HG02970 (cell line): ENCODE data around the gene LTB4R2.
"Not testable (repeated sequence)": the region's sequence is repeated elsewhere in the genome, so short reads cannot be mapped to it uniquely, and the experiment has no call there.

ENCODE experiments used
- ATAC-seq: cut with Tn5 transposase; IDR thresholded peaks from one replicate; pipeline ENCODE4 v1.9.1; 2021; ENCODE audit warnings: mild to moderate bottlenecking, moderate library complexity, moderate number of reproducible peaks; ENCODE audit not compliant: unreplicated experiment, low FRiP score

The LTB4R2 gene

GRCh38 chr14:24315807-24316596 is 6.1 kb downstream of the LTB4R2 start:
- ATAC-seq: no peak

GRCh38 chr14:24316597-24316950 is 6.6 kb downstream of the LTB4R2 start:
- ATAC-seq: no peak

GRCh38 chr14:24317141-24317928 is 7.4 kb downstream of the LTB4R2 start:
- ATAC-seq: no peak

GRCh38 chr14:24321212-24321975 is 11.5 kb downstream of the LTB4R2 start:
- no peak for ATAC-seq

- ATAC-seq: no peak
Measured at GRCh38 chr14:24322672-24323071, 12.7 kb downstream of the LTB4R2 start.

- no peak for ATAC-seq
Measured at GRCh38 chr14:24323341-24323740, 13.4 kb downstream of the LTB4R2 start.

GRCh38 chr14:24324024-24324423 is 14.1 kb downstream of the LTB4R2 start:
- ATAC-seq: no peak

DNA sequence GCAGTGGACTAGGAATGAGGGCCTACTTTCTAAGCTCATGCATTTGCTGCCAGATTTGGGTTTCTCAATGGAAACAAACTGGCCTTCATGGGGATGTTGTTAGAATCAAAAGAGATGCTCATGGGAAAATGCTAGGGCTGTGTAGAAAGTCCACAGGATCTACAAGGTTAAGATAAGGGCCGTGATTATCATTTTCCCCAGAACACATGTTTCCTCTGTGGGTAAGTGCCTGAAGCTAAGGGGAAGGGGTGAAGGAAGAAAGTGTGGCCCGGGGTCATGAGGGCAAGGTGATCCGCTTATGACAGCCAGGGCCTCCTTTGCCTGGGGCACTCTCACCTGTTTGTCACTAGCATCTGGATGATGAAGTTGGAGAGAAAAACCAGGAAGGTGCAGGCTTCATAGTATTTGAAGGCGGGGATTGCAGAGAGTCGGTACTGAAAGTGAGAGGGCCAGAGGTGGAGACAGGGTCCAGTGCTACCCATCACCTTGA is 15.1 kb downstream of the LTB4R2 start:
- no peak for ATAC-seq

- no peak for ATAC-seq
Measured at GRCh38 chr14:24325963-24326362, 16.0 kb downstream of the LTB4R2 start.

- ATAC-seq: no peak
Measured at GRCh38 chr14:24327303-24327702, 17.4 kb downstream of the LTB4R2 start.

DNA sequence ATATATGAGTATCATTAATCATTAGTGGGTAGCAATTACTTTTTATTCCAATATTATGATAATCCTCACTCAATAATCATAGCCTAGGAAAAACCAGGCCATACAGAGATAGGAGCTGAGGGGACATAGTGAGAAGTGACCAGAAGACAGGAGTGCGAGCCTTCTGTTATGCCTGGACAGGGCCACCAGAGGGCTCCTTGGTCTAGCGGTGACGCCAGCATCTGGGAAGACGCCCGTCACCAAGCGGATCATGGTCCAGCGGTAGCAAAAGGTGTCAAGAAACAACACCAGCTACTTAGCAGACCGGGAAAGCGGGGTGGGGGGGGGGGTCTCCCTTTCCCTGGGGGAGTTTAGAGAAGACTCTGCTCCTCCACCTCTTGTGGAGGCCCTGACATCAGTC is 18.0 kb downstream of the LTB4R2 start:
- ATAC-seq: not testable (repeated sequence)

DNA sequence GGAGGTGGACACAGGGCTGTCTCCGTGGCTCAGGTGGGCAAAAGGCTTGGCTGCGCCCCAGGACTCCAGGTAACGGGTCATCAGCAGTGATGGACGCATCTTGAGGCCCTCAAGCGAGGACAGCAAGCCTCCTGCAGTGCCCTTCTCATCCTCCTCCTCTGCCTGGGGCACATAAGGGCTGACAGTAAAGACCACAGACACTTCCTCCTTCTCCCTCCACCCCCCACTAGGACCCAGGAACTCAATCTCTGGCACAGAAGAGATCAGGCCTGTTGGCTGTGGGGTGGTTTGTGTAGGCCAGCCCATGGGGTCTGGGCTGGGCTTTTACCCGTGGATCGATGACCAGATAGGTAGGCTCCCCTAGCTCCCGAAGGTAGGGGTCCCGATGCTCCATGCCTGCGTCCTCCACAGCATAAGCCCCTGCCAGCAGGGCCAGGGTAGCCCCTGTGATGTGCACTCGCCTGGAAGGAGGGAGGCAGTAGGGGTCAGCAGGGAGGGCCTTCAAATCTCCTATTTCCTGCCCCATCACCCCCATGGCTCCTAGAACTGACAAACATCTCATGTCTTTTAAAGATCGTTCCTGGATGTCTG is 19.2 kb downstream of the LTB4R2 start:
- ATAC-seq: no peak

- ATAC-seq: no peak
Measured at GRCh38 chr14:24329736-24330135, 19.8 kb downstream of the LTB4R2 start.

DNA sequence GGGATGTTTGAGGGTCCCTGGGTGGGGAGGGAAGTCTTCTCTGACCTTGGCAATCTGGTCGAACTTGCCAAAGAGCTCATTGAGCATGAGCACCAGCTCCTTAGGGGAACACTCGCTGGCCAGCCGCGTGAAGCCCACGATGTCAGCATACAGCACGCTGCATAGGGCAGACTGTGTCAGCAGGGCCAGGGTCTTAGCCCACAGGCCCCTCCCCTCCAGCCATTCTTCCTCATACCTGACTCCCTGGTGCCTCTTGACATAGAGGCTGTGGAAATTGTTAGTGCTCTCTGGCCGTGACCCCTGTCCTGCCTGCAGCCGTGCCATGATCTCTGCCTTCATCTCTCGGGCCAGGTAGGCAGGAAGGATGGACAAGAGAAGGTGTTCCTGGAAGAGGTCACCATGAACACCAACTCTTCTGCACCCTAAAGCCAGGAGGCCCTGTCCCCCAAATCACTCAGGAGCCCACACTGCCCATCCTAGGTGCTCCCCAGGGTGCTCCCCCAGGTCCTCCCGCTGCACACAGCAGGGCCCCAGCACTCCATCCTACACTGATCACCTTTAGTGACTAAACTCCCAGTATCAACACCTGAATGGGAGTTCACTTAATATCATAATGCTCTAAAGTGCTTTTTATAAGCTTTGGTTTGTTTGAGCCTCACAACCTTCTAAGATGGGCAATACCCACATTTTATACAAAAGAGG is 21.2 kb downstream of the LTB4R2 start:
- ATAC-seq: no peak

DNA sequence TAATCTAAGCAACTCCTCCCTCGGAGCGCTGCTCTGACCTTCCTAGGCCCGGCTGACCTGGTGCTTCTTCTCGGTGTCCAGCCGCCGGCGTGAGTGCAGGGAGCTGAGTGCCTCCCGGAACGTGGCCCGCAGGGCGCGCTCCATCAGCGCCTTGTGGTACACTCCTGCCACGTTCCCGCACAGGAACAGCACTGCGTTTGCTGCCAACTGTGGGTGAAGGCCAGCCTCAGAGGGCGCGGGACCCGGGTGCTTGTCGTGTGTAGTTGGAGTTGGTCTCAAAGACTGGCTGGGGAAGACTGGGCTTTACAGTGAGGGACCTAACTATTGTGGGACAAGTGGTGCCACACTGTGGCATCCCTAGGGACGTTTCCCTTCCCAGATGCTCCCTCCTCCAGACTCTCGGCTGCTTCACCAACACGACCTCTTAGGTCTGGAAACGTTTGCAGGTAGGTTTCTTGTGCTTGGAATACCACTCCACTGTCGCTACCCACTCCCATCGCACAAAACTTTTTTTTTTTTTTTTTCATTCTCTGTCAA is 21.9 kb downstream of the LTB4R2 start:
- ATAC-seq: no peak

GRCh38 chr14:24332268-24332993 is 22.5 kb downstream of the LTB4R2 start:
- peak; percentile 51 for ATAC-seq

DNA sequence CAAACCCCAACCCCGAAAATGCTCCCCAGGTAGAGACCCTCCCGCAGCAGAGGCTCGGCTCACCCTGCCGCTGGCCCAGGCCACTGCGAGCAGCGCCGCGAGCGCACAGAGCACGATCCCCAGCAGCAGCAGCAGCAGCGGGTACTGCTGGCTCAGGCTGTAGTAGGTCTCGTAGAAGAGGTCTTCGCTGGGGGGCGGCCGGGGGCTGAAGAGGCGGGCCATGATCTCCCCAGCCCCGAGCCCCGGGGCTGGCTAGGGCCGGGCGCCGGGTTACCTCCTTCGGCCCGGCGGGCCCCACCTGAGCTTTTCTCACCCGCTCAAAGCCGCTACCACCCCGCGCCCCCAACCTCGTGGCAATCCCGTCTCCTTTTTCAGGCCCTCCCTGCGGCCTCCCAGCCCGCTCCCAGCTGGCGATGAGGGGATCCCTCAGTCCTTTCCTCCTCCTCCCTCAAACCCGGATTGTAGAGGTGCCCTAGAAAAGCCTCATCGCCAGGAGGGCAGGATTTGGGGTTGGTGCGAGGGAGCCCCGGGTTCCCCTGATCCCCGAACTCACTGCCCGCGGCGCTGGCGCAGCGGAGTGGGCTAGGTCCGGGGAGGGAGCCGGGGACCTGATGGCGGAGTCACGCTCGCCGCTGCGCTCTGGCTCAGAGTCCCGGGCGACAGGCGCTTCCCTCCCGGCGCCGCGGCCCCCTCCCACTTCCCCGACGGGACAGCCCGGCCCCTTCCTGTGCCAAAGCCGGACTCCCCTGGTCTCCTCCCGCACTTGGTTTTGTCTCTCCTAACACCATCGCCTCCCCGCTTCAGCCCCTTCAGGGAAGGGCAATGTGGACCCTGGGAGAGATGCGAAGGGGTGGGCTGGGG is 24.7 kb downstream of the LTB4R2 start, which contains the start of gene ADCY4:
Gene ADCY4, minus strand, starts transcription at position 641 of the 861 bp plus-strand sequence. Its CDS starts 419 bp downstream, at position 222.
- ATAC-seq: no peak
